ENCODE measurements around the gene TM4SF4.

Gene TM4SF4

DNA sequence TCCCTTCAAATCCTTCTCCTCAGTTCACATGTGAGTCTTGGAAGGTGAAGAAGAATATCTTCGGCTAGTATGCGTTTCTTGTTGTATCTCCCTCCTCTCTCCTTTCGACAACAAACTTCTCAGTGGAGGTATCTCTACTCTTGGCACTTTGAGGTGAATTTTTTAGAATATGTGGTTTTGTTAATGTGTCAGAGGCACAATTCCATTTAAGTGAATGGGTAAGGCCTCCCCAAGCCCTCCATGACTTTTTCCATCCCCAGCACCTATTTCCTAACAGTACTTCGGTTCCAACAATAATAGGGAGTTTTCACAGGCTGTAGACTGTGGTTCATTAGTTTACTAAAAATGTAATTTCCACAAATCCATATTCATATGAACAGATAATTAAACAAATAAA, 74.2 kb downstream of the TM4SF4 start:
- DNase-seq (ENCODE audit: low read depth): no peak

- DNase-seq (ENCODE audit: low read depth): no peak
These were observed 77.0 kb downstream of the TM4SF4 start for GRCh38 chr3:149551500-149551899.

DNA sequence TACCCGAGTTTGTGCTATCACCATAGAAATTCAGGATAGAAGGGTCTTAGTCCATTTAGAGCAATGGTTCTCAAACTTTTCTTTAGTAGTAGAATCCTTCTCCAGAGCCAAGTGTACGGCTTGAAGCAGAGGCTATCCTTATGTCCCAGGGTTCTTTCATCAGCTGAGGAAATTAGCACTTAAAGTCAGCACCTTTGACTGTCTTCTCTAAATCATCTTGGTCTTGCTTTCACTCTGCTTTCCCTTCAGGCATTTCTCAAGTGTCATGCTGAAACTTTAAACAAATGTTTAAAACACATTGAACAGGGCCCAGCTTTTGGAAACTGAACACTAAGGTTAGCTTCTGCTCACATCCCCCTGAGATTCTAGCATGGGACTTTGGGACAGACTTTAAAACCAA, 78.2 kb downstream of the TM4SF4 start:
- DNase-seq (ENCODE audit: low read depth): no peak
